ENCODE results near the gene SPRN. TPM values are rescaled to one million over a fixed set of nuclear protein-coding genes. Genes with fewer than 3 reads are reported as not detected.
"Not testable (repeated sequence)": the region's sequence is repeated elsewhere in the genome, so short reads cannot be mapped to it uniquely, and the experiment has no call there.

Gene SPRN
- total RNA-seq, 1 donor from 2014 or later: 0.13 TPM

- no peak for DNase-seq (ENCODE audit: low spot score)
- ATAC-seq: no peak
- intact Hi-C loops (cut with DNase I): no loop called here
These were observed 6.0 kb downstream of the SPRN start for GRCh38 chr10:133418289-133418993.

DNA sequence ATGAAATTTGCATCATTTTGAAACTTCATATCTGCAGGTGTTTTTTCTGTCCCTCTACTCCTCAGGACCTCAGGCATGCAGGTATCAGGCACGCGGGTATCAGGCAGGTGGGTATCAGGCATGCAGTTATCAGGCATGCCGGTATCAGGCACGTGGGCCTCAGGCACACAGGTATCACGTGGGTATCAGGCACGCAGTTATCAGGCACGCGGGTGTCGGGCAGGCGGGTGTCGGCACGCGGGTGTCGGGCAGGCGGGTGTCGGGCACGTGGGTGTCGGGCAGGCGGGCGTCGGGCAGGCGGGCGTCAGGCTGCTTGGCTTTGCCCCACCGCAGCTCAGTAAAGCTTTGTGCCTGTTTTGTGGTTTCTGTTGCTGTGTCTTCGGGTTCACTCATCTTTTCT is 8.7 kb downstream of the SPRN start:
- intact Hi-C loops (cut with DNase I): no loop called here
- no peak for ATAC-seq
- DNase-seq (ENCODE audit: low spot score): no peak

DNA sequence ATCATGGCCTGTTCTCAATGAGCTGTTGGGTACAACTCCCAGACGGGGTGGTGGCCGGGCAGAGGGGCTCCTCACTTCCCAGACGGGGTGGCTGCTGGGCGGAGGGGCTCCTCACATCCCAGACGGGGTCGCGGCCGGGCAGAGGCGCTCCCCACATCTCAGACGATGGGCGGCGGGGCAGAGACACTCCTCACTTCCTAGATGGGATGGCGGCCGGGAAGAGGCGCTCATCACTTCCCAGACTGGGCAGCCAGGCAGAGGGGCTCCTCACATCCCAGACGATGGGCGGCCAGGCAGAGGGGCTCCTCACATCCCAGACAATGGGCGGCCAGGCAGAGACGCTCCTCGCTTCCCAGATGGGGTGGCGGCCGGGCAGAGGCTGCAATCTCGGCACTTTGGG is 10.0 kb downstream of the SPRN start:
- ATAC-seq; DNase-seq (ENCODE audit: low spot score); intact Hi-C loops (cut with DNase I): not testable (repeated sequence)

GRCh38 chr10:133412381-133412711 is 12.1 kb downstream of the SPRN start:
- no peak for ATAC-seq
- intact Hi-C loops (cut with DNase I): no loop called here
- no peak for DNase-seq (ENCODE audit: low spot score)

GRCh38 chr10:133411523-133412380 is 12.7 kb downstream of the SPRN start:
- no peak for ATAC-seq
- intact Hi-C loops (cut with DNase I): no loop called here
- no peak for DNase-seq (ENCODE audit: low spot score)

DNA sequence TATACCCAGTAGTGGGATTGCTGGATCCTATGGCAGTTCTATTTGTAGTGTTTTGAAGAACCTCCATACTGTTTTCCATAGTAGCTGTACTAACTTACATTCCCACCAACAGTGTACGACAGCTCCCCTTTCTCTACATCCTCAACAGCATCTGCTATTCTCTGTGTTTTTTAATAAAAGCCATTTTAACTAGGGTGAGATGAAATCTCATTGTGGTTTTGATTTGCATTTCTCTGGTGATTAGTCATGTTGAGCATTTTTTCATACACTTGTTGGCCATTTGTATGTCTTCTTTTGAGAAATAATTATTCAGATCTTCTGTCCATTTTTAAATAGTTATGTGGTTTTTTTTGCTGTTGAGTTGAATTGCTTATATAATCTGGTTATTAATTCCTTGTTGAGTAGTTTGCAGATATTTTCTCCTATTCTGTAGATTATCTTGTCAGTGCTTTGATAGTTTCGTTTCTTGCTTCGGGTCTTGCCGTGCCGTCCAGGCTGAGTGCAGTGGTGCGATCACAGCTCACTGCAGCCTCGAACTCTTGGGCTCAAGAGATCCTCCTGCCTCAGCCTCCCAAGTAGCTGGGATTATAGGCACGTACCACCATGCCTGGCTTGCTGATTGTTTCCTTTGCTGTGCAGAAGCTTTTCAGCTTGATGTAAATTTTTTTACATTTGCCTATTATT is 18.4 kb downstream of the SPRN start:
- intact Hi-C loops (cut with DNase I): no loop called here
- no peak for ATAC-seq
- DNase-seq (ENCODE audit: low spot score): no peak

DNA sequence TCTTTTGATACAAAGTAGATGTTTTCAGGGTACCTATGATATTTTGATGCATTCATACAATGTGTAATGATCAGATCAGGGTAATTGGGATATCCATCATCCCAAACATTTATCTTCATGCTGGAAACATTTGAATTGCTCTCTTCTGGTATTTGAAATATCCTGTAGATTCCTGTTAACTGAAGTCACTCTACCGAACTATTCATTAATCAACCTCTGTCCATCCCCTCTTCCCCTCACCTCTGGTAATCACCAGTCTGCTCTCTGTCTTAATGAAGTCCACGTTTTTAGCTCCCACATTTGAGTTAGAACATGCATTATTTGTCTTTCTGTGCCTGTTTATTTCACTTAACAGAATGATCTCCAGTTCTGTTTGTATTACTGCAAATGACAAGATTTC is 19.2 kb downstream of the SPRN start:
- ATAC-seq (no peak), DNase-seq (ENCODE audit: low spot score) (no peak)
- intact Hi-C loops (cut with DNase I): no loop called here

GRCh38 chr10:133403784-133404183 is 20.6 kb downstream of the SPRN start:
- intact Hi-C loops (cut with DNase I): no loop called here
- ATAC-seq (no peak), DNase-seq (ENCODE audit: low spot score) (no peak)

GRCh38 chr10:133403359-133403758 is 21.1 kb downstream of the SPRN start:
- DNase-seq (ENCODE audit: low spot score): no peak
- no peak for ATAC-seq
- intact Hi-C loops (cut with DNase I): no loop called here

GRCh38 chr10:133401981-133402725 is 22.3 kb downstream of the SPRN start:
- ATAC-seq: no peak
- no peak for DNase-seq (ENCODE audit: low spot score)
- intact Hi-C loops (cut with DNase I): no loop called here

- intact Hi-C loops (cut with DNase I): no loop called here
- DNase-seq (ENCODE audit: low spot score): no peak
- no peak for ATAC-seq
These were observed 22.9 kb downstream of the SPRN start for GRCh38 chr10:133401500-133401899.

DNA sequence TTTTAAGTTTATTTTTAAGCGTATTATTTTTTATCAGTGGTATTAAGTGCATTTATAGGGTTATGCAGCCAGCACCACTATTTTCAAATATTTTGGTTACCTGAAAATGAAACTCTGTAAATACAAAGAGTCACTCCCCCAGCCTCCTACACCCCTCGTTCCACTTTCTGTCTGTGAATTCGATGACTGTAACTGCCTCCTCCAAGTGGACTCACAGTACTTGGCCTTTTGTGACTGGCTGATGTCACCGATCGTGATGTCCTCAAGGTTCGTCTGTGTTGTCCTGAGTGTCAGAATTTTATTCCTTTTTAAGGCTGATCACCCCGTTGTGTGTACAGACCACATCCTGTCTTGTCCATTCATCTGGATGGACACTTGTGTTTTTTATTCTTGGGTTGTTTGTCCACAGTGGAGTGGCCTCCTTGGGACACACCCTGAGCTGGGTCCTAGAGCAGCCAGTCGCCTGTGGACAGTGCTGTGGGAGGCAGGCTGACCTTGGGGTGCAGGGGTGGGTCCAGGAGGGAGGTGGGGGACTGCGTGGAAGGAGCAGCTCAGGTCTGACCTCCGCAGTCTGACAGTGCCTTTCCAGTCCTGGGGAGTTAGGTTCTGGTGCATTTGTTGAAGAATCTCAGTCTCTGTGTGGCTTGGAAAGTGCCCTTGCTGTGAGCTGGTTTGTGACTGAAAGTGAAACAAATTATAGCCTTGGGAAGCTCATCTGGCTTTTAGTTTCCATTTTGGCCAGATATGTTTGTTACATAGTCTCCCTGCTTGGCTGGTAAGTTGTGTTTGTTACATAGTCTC is 23.6 kb downstream of the SPRN start:
- intact Hi-C loops (cut with DNase I): no loop called here
- ATAC-seq (no peak), DNase-seq (ENCODE audit: low spot score) (no peak)

- intact Hi-C loops (cut with DNase I): no loop called here
These were observed 25.3 kb downstream of the SPRN start for GRCh38 chr10:133399123-133399601.

GRCh38 chr10:133397938-133398337 is 26.5 kb downstream of the SPRN start:
- no peak for ATAC-seq
- intact Hi-C loops (cut with DNase I): no loop called here

More at GRCh38 chr10:133399123-133399601, 25.3 kb downstream of the SPRN start:
- ATAC-seq (no peak), DNase-seq (ENCODE audit: low spot score) (no peak)

GRCh38 chr10:133396035-133396624 is 28.3 kb downstream of the SPRN start:
- DNase-seq (ENCODE audit: low spot score) (no peak), ATAC-seq (no peak)
- intact Hi-C loops (cut with DNase I): no loop called here

More at GRCh38 chr10:133397938-133398337, 26.5 kb downstream of the SPRN start:
- DNase-seq (ENCODE audit: low spot score): no peak

GRCh38 chr10:133394801-133395221 is 29.6 kb downstream of the SPRN start:
- intact Hi-C loops (cut with DNase I): no loop called here
- no peak for DNase-seq (ENCODE audit: low spot score)

GRCh38 chr10:133394064-133394663 is 30.3 kb downstream of the SPRN start, which contains the start of gene MTG1:
TSS of gene MTG1 (plus strand) at chr10:133394157. CDS start at chr10:133394221, 64 bp downstream.
- peak; percentile 98 for DNase-seq (ENCODE audit: low spot score)
- peak; percentile 98 for ATAC-seq
- intact Hi-C loops (cut with DNase I): no loop called here

More at GRCh38 chr10:133394801-133395221, 29.6 kb downstream of the SPRN start:
- ATAC-seq: no peak
